ENCODE data around the gene FOXRED1. TPM values are rescaled to one million over a fixed set of nuclear protein-coding genes. Genes with fewer than 3 reads are reported as not detected.

Gene FOXRED1
- polyA plus RNA-seq, 1 donor (not counting 4 experiments of a cell fraction or from before 2014, with no cell fraction given): 20.8 TPM

- Histone ChIP-seq H3K9me1 (ENCODE audit: control insufficient read depth, extremely low read depth, insufficient read depth, low read length) (no peaks in the 10 kb centered on the region), H3K4me2 (ENCODE audit: control insufficient read depth, extremely low read depth, insufficient read depth, low read depth, low read length) (no peak overlapping the region), H3K36me3 (ENCODE audit: control insufficient read depth in 2 of 2, extremely low read depth in 1 of 2, insufficient read depth in 2 of 2, low read length in 2 of 2) (peaks cover 5 to 11% of the 10 kb centered on the region in 2 experiments), H3K4me1 (ENCODE audit: control insufficient read depth, extremely low read depth, insufficient read depth, low read length) (no peaks in the 10 kb centered on the region), H4K20me1 (ENCODE audit: control insufficient read depth, extremely low read depth, insufficient read depth, low read length) (no peaks in the 10 kb centered on the region), H3K79me2 (ENCODE audit: control insufficient read depth, insufficient read depth, low read length) (no peaks in the 10 kb centered on the region), H3K27me3 (ENCODE audit: control insufficient read depth, extremely low read depth, insufficient read depth, low read length) (no peaks in the 10 kb centered on the region), H3K27ac (ENCODE audit: control insufficient read depth, insufficient read depth, low read length) (no peak overlapping the region), H3K9me3 (ENCODE audit: control insufficient read depth, low read depth, low read length) (no peaks in the 10 kb centered on the region), H2AFZ (ENCODE audit: control insufficient read depth, low read length) (no peak overlapping the region), H3K4me3 (ENCODE audit: control insufficient read depth in 2 of 3, extremely low read depth in 1 of 3, insufficient read depth in 2 of 3, low read depth in 1 of 3, low read length in 3 of 3) (no peak overlapping the region), H3K9ac (ENCODE audit: control insufficient read depth, extremely low read depth, insufficient read depth, low read length) (no peak overlapping the region)
- DNase-seq (ENCODE audit: low read depth, low spot score): no peak
- no peak for FAIRE-seq
- dilution Hi-C loops (cut with MboI; ENCODE audit: extremely low pct_ligation_motif_present, low sequenced_read_pairs): no loop called here
- TF ChIP-seq CTCF (optimal IDR thresholded peaks at IDR 0.05 in 1 of 3, IDR thresholded peaks at IDR 0.05 in 1 of 3, conservative IDR thresholded peaks at IDR 0.05 in 1 of 3; ENCODE audit: extremely low read depth in 1 of 3, insufficient read depth in 2 of 3, low read length in 3 of 3) (no peak), EZH2 (IDR thresholded peaks at IDR 0.05; ENCODE audit: low read length) (no peak)
Measured at GRCh38 chr11:126257764-126258163, 11.2 kb upstream of the FOXRED1 start.

DNA sequence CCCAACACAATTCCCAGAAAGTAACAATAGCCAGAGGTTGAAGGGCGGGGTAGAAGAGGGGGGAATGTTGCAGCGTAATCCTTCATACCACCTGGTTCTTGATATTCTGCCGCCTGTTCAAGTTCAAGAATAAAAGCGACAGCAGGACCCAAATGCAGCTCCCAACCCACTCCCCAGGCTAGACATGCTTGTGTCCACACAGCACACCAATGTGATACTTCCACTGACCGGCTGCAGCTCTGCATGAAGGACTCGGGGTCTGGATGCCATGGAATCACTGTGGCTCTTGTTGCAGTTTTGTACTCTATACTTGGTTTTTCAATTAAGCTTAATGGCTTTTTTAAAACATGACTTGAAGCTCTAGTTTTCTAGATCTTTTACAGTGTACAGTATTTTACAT is 6.7 kb upstream of the FOXRED1 start:
- Histone ChIP-seq H3K9me1 (ENCODE audit: control insufficient read depth, extremely low read depth, insufficient read depth, low read length) (no peaks in the 10 kb centered on the region), H3K36me3 (ENCODE audit: control insufficient read depth in 2 of 2, extremely low read depth in 1 of 2, insufficient read depth in 2 of 2, low read length in 2 of 2) (peaks cover 40 to 41% of the 10 kb centered on the region in 2 experiments), H3K79me2 (ENCODE audit: control insufficient read depth, insufficient read depth, low read length) (peaks cover 10% of the 10 kb centered on the region), H3K9me3 (ENCODE audit: control insufficient read depth, low read depth, low read length) (no peaks in the 10 kb centered on the region), H3K4me2 (ENCODE audit: control insufficient read depth, extremely low read depth, insufficient read depth, low read depth, low read length) (no peak overlapping the region), H2AFZ (ENCODE audit: control insufficient read depth, low read length) (no peak overlapping the region), H4K20me1 (ENCODE audit: control insufficient read depth, extremely low read depth, insufficient read depth, low read length) (no peaks in the 10 kb centered on the region), H3K4me1 (ENCODE audit: control insufficient read depth, extremely low read depth, insufficient read depth, low read length) (no peaks in the 10 kb centered on the region), H3K9ac (ENCODE audit: control insufficient read depth, extremely low read depth, insufficient read depth, low read length) (no peak overlapping the region), H3K27me3 (ENCODE audit: control insufficient read depth, extremely low read depth, insufficient read depth, low read length) (no peaks in the 10 kb centered on the region), H3K4me3 (ENCODE audit: control insufficient read depth in 2 of 3, extremely low read depth in 1 of 3, insufficient read depth in 2 of 3, low read depth in 1 of 3, low read length in 3 of 3) (no peak overlapping the region), H3K27ac (ENCODE audit: control insufficient read depth, insufficient read depth, low read length) (no peak overlapping the region)
- FAIRE-seq (no peak), DNase-seq (ENCODE audit: low read depth, low spot score) (no peak)
- dilution Hi-C loops (cut with MboI; ENCODE audit: extremely low pct_ligation_motif_present, low sequenced_read_pairs): no loop called here
- TF ChIP-seq CTCF (optimal IDR thresholded peaks at IDR 0.05 in 1 of 3, IDR thresholded peaks at IDR 0.05 in 1 of 3, conservative IDR thresholded peaks at IDR 0.05 in 1 of 3; ENCODE audit: extremely low read depth in 1 of 3, insufficient read depth in 2 of 3, low read length in 3 of 3): no peak
- TF ChIP-seq EZH2 (IDR thresholded peaks at IDR 0.05; ENCODE audit: low read length): no peak

All from keratinocyte (primary cell).